COLO668 (cell line): ENCODE results near the gene CXCL17.
A peak's percentile ranks its signal among the peaks of the same experiment; 100 is the strongest.
"Not testable (repeated sequence)": the region's sequence is repeated elsewhere in the genome, so short reads cannot be mapped to it uniquely, and the experiment has no call there.

ENCODE experiments used
- DNase-seq: peaks from one replicate; lab custom pipeline; 2025; ENCODE audit not compliant: unreplicated experiment; lab: John Stamatoyannopoulos, UW

Gene CXCL17

GRCh38 chr19:42466521-42467182 is 23.9 kb upstream of the CXCL17 start:
- no peak for DNase-seq

GRCh38 chr19:42465827-42466280 is 23.1 kb upstream of the CXCL17 start:
- no peak for DNase-seq

GRCh38 chr19:42461700-42462324 is 19.1 kb upstream of the CXCL17 start:
- no peak for DNase-seq

- DNase-seq: not testable (repeated sequence)
Observed at GRCh38 chr19:42461231-42461630, 18.5 kb upstream of the CXCL17 start.

- no peak for DNase-seq
Observed at GRCh38 chr19:42459926-42460325, 17.2 kb upstream of the CXCL17 start.

- no peak for DNase-seq
Observed at GRCh38 chr19:42455621-42456081, 12.9 kb upstream of the CXCL17 start.

GRCh38 chr19:42455086-42455485 is 12.3 kb upstream of the CXCL17 start:
- no peak for DNase-seq

GRCh38 chr19:42452590-42452989 is 9.8 kb upstream of the CXCL17 start:
- DNase-seq: no peak

GRCh38 chr19:42450314-42450934 is 7.7 kb upstream of the CXCL17 start:
- DNase-seq: peak; percentile 78

GRCh38 chr19:42448306-42448705 is 5.6 kb upstream of the CXCL17 start:
- not testable (repeated sequence) for DNase-seq

GRCh38 chr19:42445948-42446347 is 3.2 kb upstream of the CXCL17 start:
- no peak for DNase-seq

GRCh38 chr19:42443944-42444398 is 1.2 kb upstream of the CXCL17 start:
- DNase-seq: no peak

GRCh38 chr19:42441049-42441445 is 1.7 kb downstream of the CXCL17 start:
- DNase-seq: no peak

- peak; percentile 67 for DNase-seq
Observed at GRCh38 chr19:42440357-42441048, 2.2 kb downstream of the CXCL17 start.

- no peak for DNase-seq
Observed at GRCh38 chr19:42436006-42436405, 6.7 kb downstream of the CXCL17 start.

- DNase-seq: no peak
Observed at GRCh38 chr19:42435316-42435715, 7.4 kb downstream of the CXCL17 start.

- peak; percentile 65 for DNase-seq
Observed at GRCh38 chr19:42433503-42434260, 9.1 kb downstream of the CXCL17 start.

GRCh38 chr19:42431486-42431885 is 11.3 kb downstream of the CXCL17 start:
- DNase-seq: no peak

GRCh38 chr19:42428676-42429075 is 14.1 kb downstream of the CXCL17 start:
- no peak for DNase-seq

GRCh38 chr19:42427313-42427712 is 15.4 kb downstream of the CXCL17 start, which contains the start of gene LIPE:
LIPE (minus strand) TSS chr19:42427388; CDS start chr19:42427149, 239 bp downstream.
- no peak for DNase-seq

GRCh38 chr19:42426643-42427042 is 16.1 kb downstream of the CXCL17 start:
- DNase-seq: no peak
